Measurements from ENCODE around the gene SYNGR4.
A peak's percentile ranks its signal among the peaks of the same experiment; 100 is the strongest.

SYNGR4 gene

GRCh38 chr19:48333467-48334384 is 30.4 kb upstream of the SYNGR4 start:
- peak; percentile 92 for DNase-seq (ENCODE audit: low read depth)
- TF ChIP-seq CTCF (conservative IDR thresholded peaks at IDR 0.05; ENCODE audit: low read length) = peak; percentile 72
- H3K4me3 ChIP-seq (ENCODE audit: low read length) = peak overlapping the region; percentile 58

GRCh38 chr19:48338253-48338755 is 25.9 kb upstream of the SYNGR4 start:
- no peak overlapping the region for H3K4me3 ChIP-seq (ENCODE audit: low read length)
- no peak for DNase-seq (ENCODE audit: low read depth)
- no peak for TF ChIP-seq CTCF (conservative IDR thresholded peaks at IDR 0.05; ENCODE audit: low read length)

- no peak overlapping the region for H3K4me3 ChIP-seq (ENCODE audit: low read length)
- TF ChIP-seq CTCF (conservative IDR thresholded peaks at IDR 0.05; ENCODE audit: low read length) = no peak
- DNase-seq (ENCODE audit: low read depth) = no peak
Measured at GRCh38 chr19:48338802-48339503, 25.2 kb upstream of the SYNGR4 start.

- TF ChIP-seq CTCF (conservative IDR thresholded peaks at IDR 0.05; ENCODE audit: low read length) = no peak
- no peak overlapping the region for H3K4me3 ChIP-seq (ENCODE audit: low read length)
- DNase-seq (ENCODE audit: low read depth) = no peak
Measured at GRCh38 chr19:48340995-48341394, 23.2 kb upstream of the SYNGR4 start.

- no peak for TF ChIP-seq CTCF (conservative IDR thresholded peaks at IDR 0.05; ENCODE audit: low read length)
- no peak overlapping the region for H3K4me3 ChIP-seq (ENCODE audit: low read length)
- no peak for DNase-seq (ENCODE audit: low read depth)
Measured at GRCh38 chr19:48341515-48342413, 22.4 kb upstream of the SYNGR4 start.

- no peak for TF ChIP-seq CTCF (conservative IDR thresholded peaks at IDR 0.05; ENCODE audit: low read length)
- DNase-seq (ENCODE audit: low read depth) = no peak
Measured at GRCh38 chr19:48342414-48342738, 21.8 kb upstream of the SYNGR4 start.

More at GRCh38 chr19:48342414-48342738, 21.8 kb upstream of the SYNGR4 start:
- H3K4me3 ChIP-seq (ENCODE audit: low read length) = no peak overlapping the region

Measured in AG10803 (cell line).